Fibroblast of skin of right quadriceps (primary cell): ENCODE results near the gene LZTS3.
"Not testable (repeated sequence)": the region's sequence is repeated elsewhere in the genome, so short reads cannot be mapped to it uniquely, and the experiment has no call there.

ENCODE experiments used
- DNase-seq: peaks from one replicate; pipeline ENCODE4 v3.0.0-alpha.2; 2013

LZTS3 gene

DNA sequence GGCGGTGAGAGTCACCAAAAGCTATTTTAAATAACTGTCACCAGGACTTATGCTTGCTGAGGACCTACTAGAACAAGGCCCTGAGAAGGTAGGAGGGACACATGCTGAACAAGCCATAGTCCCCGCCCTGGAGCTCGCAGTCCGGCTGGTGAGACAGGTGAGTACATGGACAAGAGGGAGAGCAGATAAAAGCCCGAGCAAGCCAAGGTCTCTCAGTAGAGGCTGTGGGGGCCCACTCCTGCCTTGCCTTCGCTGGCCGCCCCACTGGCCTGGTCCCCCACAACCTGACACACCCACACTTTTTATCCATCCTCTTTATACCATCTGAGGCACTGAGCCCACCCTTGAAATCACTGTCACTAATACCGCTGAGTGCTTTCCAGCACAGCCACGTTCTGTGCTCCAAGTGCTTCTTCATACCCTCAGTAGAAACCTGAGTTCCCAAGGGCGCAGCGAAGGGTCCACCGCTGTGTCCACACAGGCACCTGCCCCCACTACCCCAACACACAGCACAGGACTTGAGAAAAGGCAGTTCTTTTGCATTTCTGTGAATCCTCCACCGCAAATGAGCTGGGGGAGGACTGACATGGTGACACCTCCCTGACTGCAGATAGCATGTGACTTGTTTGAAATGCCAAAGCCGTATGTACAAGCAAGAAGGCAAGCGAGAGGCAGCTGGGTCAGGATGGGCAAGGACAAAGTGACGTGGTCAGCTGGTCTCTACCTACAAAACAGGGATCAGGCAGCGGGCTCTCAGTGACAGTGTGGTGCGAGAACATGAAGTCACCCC is 19.1 kb upstream of the LZTS3 start:
- DNase-seq: no peak

DNA sequence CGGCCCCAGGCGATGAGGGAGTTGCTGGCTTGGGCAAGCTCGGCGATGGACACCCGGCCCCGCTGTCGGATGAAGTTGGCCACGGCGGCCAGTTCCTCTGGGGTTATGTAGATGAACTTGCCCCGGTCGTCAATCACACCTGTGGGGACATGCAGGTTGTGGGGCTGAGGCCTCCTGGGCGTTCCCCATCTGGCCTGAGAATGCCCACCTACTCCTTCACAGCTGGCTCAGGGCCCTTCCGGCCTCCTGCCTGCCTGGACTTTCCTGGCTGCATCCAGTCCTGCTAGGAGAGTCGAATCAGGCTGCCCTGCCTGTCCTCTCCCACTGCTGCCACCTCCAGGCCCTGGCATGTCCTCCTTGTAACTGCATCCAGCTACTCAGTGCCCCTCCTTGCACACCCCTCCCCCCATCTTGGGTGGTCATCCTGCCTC is 17.3 kb upstream of the LZTS3 start:
- no peak for DNase-seq

DNA sequence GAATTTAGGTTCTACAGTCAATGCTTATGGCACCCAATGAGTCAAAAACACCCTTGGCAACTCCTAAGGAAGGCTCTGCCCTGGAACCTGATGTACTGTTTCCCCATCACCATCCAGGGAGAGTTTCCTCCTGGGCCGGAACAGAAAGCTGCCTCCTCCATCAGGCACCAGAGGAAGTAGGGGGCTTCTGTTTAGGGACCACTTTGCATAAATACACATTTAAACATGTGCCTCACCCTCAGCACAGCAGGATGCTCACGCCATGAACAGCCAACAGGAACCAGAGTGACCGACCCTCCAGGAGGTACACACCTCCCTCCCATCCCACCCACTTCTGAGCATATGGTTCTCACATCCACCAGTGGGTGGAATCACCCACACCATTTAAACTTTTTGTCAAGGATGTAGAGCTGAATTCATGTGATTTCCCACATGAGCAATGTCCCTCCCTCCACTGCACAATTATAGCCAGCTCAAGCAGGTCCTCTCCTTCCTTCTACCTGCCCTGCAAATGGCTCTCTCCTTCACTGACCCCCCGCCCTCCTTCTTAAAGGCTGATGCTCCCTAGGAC is 16.3 kb upstream of the LZTS3 start:
- DNase-seq: no peak

DNA sequence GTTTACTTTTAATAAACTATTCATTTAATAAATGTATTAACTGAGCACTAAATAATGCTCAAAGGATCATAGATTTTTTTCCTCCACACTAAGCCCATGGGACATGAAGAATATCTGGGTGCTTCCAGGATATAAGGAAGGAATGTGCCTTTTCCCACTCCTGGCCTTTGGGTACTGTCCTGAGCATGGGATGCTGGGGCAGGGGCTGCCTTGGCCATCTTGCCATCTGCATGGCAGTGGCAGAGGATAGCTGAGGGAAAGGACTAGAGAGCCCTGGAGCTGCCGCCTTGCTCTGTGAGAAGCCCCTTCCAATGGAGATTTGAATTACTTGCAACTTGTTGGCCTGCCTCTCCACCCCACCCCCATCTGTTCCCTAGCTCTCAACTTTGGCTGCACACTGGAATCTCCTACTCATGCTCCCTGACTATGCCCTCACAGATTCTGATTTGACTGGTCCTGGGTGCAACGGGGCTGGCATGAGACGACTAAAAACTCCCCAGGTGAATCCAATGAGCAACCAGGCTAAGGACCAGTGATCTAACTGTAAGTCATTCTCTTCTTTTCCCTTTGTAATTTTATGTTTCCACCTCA is 15.6 kb upstream of the LZTS3 start:
- no peak for DNase-seq

DNA sequence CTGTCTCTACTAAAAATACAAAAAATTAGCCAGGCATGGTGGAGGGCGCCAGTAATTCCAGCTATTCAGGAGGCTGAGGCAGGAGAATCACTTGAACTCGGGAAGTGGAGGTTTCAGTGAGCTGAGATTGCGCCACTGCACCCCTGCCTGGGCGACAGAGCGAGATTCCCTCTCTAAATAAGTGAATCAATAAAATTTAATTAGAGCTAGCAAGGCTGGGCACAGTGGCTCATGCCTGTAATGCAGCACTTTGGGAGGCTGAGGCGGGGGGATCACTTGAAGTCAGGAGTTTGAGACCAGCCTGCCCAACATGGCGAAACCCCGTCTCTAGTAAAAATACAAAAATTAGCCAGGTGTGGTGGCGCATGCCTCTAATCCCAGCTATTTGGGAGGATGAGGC is 14.5 kb upstream of the LZTS3 start:
- not testable (repeated sequence) for DNase-seq

DNA sequence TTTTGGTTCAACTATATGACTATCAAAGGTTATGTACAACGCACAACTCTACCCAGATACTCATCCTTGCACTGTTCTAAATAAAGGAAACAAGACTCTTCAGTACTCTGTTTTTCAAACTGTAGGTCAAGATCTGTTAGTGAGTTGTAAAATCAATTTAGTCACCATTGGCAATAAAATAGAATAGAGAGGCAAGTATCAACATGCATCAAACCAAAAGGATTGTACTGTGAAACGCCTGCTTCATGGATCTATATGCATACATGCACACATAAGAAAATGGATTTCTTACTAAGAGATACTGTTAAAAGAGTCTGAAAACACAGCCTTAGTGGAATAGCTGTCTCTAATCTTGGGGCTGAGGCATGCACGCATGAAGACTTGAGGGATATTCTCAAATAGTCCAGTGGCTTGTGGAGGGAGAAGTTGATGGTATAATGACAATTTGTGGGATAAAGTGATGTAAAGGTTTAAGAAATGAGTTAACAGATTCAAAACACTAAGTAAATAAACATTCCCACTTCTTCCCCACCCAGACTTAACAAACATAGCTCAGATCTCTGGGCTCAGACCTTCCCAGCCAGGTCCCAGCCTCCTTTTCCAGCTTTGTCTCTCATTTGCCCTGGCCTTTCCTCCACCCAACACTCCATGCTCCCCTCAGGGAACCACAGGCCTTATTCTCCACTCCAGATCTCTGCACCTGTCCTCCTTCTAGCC is 10.7 kb upstream of the LZTS3 start:
- DNase-seq: no peak

DNA sequence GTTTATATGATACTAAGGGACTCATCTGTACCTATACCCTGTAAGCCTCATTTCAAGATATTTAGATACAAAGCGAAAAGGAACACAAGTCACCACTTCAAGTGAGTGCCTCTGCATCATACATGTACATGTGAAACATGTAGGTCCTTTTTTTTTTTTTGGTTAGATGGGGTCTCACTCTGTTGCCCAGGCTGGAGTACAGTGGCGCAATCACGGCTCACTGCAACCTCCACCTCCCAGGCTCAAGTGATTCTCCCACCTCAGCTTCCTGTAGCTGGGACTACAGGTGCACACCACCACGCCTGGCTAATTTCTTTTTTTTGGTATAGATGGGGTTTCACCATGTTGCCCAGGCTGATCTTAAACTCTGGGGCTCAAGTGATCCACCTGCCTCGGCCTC is 9.1 kb upstream of the LZTS3 start:
- not testable (repeated sequence) for DNase-seq

DNA sequence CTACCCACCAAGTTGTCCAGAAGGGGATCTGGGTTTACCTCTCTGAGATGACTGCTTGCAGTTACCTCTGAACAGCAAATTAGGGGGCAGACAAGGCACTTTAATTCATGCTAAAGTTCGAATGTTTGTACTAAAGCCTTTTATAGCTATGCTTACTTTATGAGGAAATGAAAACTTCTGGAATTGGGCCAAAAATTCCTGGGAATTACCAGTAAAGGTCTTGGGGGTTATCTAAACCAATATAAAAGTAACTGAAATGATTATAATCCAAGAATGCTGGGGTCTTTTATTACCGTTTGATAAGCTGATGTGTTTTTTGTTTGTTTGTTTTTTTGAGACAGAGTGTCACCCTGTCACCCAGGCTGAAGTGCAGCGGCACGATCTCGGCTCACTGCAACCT is 7.9 kb upstream of the LZTS3 start:
- no peak for DNase-seq

DNA sequence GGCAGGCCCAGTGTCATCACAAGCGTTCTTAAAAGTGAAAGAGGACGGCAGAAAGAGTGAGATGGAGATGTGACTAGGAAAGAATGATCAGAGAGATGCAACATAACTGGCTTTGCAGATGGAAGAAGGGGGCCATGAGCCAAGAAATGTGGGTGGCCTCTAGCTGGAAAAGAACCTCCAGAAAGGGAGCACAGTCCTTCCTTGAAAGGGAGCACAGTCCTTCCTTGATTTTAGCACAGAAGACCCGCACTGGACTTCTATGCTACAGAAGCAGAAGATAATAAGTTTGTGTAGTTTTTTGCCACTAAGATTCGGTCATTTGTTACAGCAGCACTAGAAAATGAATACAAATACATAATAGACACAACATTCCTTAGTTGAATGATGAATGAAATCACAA is 7.0 kb upstream of the LZTS3 start:
- no peak for DNase-seq

DNA sequence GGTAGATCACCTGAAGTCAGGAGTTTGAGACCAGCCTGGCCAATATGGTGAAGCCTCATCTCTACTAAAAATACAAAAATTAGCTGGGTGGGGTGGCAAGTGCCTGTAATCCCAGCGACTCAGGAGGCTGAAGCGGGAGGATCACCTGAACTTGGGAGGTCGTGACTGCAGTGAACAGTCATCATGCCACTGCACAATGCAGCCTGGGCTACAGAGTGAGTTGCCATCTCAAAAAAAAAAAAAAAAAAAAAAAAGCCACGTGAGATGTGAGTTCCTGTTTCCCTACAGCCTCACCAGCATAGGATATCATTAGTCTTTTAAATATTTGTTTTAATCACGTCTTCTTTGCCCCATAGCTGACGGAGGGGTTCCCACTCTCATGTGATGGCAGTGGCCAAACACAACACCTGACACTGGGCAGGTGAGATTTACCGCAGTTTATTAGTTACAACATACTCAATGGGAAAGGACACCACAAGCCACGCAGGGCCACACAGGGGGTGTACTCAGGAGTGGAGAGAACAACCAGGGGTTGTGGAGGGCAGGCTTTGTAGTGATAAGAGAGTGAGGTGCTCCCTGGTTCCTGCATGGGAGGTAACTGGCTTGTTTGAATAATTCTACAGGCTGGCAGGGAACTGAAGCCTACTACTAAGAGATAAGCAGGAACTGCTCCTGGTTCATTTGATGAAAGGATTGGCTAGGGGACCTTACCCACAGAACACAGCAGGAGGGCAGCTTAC is 4.6 kb upstream of the LZTS3 start:
- no peak for DNase-seq

DNA sequence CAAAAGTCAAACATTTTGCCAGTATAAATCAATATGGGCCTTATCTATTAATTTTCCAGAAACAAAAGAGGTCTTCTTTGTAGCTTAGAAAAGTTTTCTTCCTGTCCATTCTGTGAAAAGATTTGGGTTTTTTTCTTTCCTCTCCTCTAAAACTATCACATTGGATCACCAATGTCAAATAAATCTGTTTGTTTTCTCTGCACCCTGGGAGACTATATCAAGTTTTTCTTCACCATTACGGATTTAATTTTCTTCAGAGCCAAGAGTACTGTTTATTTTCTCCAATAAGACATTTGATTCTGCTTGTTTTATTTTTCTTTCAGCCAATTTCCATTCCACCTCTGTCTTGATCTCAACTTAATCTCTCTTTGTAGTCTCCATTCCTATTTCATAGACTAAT is 1.9 kb upstream of the LZTS3 start:
- no peak for DNase-seq

DNA sequence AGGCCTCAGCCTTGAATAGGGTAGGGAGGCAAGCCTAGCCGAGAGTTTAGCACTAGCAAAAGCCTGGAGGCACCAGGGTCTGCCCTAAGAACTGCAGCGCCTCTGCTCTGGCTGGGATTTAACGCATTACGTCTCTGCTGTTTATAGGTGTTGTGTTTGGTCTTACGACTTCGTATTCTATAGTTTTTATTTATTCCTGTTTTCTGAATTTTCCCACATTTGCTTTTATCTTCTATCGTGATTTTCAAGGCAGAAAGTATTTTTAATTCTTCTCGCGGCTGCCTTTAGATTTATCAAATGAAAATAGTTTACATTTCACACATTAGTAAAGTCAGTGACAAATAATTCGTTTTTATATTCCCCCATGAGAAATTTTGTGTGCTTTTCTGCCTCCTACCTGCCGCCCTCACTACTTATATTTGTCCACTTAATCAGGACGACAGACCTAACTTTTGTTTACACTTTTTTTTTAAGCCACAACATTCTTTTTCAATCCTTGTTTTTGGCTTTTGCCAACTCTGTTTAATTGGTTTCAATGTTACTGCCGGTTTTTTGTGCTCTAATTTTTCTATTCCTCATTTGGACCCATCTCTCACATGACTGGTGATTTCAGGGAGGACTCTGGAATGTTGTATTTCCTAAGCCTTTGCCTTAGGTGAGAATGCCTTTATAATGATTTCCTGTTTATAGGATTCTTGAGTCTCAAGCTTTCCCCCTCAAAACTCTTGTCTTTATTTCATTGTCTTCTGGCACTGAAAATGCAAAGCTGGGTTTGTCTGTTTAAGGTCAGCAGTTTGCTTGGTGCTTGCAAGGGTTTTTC is 1.3 kb upstream of the LZTS3 start:
- no peak for DNase-seq

DNA sequence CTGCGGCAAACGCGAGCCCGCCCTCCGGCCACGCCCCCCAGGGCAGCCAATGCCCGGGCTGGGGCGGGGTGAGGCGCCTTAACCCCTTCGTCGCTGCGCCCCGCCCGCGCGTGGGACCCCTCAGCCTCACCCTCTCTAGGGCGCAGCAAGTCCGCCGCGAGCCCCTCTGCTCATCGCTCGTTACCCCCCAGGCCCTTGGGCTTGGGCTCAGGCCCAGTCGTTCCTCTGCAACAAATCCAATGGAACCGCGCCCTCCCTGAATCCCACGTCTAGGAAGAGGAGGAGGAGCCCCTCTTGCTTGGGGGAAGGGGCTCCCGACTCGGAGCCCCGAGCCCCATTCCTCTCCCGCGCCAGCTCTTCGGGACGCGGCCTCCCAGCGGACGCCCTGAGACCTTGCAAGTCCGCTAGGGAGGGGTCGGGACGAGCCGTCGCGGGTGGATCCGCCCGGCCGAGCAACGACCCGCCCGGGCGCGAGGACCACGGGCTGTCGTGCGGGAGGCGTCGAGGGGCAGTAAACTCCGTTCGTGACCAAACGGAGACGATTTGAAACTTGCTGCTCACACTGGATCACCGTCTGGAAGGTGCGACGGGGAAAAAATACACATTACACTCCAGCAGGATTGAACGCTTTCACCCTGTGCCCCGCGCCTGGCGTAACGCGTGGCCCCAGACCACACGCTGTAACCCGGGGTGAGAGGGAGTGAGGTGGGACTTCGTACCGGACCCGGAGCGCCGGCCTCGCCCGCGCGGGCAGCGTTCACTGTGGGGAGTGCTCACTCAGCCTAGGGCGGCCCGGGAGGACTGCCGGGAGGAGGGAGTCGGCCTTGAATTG is 477 bp upstream of the LZTS3 start:
- DNase-seq: peak; percentile 77

DNA sequence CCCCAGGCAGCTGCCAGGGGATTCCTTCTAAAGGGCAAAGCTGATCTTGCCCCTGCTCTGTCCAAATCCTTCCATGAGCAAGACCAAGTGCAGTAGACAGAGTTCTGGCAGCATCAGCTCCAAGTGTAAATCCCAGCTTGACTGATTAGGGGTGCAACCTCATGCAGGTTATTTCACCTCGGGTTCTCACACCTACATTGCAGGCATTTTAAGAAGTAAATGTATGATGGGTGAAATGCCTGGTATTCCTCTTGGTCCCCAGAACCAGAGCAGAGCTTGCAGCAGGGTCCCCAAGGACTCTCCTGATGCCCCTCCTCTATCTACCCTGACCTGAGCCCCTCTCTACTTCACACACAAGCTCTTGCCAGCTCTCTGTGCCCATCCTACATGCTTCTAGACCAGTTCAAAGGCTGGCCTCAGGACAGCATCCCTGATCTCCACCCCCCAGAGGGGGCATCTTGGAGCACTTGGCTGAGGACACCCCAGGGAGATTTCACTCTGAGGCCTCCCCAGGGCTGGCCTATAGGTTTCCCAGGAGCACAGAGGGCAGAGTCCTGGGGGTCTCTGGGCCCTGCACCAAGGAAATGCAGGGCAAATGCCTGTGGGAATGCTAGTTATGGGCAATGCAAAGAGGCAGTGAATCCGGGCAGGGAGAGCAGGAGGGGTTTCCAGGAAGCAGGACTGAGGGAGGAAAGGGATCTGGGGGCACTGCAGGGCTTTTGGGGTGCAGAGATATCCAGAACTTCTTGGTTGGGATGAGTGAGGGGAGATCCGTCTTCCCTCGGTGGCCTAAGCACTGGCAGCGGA is 1.0 kb downstream of the LZTS3 start:
- DNase-seq: no peak

DNA sequence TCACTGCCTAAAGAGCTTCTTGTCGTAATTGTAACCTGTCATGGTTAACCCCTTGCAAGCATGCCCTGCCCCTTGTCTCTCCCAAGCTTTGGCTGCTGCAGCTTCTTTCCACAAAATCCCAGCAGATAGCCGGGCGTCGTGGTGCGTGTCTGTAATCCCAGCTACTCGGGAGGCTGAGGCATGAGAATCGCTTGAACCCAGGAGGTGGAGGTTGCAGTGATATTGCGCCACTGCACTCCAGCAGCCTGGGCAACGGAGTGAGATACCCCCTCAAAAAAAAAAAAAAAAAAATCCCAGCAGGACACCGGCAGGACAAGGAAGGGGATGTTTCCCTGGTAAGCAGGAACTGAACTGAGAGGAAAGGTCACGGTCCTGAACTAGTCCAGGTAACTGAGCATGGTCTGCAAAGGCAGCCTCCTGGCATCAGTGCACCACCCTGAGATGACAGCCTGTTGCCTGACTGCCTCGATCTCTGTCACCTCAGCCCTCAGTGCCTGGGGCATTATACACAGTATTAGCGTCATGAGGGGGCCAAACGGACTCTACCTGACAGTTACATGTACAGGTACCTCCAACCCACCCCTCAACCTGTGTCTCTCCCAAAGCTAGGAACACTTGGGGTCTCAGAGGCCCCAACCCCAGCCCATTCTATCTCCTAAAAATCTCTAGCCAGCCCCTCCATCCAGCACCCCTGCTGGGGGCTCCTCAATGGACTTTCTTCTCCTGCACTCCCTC is 1.8 kb downstream of the LZTS3 start:
- DNase-seq: no peak

DNA sequence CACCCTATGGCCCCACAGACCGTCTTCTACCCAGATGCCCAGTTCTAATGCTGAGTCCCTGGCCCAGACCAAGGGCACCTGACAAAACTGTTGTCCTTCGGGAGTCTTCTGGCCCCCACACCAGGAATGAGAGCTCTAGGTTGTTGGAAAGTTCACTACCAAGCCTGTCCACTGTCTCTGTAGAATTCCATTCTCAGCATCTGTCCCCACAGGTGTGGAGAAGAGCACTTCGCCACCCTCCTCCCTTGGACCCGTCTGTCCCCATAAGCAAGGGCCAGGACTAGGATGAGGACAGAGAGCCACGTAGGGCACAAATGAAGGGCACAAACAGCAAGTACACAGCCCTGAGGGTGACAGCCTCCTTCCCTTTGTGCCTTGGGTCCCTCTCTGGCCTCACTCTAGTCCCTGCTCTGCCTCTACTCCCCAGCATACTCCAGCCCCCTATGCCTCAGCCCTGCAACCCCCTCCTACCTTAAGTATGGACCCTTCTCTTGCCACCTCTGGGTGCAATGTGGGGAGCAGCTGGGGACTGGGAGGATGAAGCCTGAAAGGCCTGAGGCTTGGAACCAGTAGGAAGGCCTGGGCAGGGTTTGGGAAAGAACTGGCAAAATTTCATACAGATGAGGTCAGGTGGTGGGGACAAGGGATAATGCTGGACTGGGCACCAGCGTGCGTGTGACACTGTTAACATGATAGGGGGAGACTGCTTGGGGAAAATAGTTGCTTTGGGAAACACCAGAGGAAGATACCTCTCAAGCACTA is 4.3 kb downstream of the LZTS3 start:
- no peak for DNase-seq

DNA sequence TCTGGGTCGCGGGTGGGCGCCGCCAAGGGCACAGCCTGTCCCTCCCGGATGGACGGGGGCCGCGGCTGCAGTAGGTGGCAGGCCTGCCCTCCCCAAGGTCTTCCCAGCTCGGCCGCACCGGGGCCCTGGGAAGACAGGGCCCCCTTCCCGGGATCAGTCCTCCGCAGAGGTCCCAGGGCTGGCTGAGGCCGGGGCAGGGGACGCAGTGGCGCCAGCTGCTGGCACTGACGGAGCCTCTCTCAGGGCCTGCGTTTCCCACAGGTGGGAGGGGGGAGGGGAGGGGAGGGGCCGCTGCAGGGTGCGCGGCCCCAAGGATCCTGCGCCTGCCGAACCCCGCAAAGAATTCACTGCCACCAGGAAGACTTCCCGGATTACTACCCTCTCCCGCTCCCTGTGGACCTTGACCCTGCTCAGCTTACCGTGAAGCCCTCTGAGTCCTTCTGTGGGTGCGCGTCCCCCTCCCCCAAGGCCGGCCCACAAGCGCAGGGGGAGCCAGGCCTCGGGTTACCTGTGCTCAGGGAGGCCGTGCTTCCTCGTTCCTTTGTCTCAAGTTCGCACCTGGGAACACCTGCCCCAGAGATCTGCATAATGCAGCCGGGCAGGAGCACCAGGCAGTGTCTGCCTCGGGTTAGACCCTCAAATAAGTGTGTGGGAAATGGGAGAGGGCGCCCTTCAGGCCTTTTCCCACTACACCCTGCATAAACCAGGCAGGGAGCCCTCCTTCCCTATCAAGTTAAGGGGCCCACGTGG is 5.1 kb downstream of the LZTS3 start:
- no peak for DNase-seq

DNA sequence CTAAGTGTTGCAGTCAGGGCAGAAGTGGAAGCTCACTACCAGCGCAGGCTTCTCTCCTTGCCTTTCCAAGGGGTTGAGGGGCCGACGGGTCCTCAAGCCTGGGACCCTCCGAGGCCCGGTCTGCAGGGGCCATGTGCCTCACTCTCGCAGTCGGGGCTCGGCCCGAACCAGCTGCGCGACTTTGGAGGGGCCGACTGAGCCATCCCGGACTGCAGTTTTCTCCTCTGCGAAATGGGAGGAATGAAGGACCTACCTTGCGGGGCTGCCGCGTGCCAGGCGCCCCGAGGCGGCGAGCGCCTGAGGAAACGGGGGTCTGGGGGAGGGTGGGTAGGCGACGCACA is 5.6 kb downstream of the LZTS3 start:
- DNase-seq: no peak
